HEK293 (cell line): ENCODE results near the gene RBM22.

Source experiments
- TCF7L2 ChIP-seq: IDR thresholded peaks from 2 replicates; pipeline ENCODE4 v1.6.1; 2011; ENCODE audit warnings: low read depth, mild to moderate bottlenecking, inconsistent platforms, low read length, moderate library complexity, borderline replicate concordance
- ZNF274 ChIP-seq, 2 experiments: fragments of 200-500 bp in 1 of 2; fragments of 450-650 bp in 1 of 2; sonication (Bioruptor generic) in 1 of 2; formaldehyde crosslinking in 1 of 2; IDR thresholded peaks; 2 replicates each; pipeline versions ENCODE4 v1.5.1 to v1.6.1; 2014 to 2016; ENCODE audit warnings: borderline replicate concordance in 1 of 2, inconsistent platforms in 1 of 2, low read length in 1 of 2, missing biosample characterization in 1 of 2, missing genetic modification characterization in 1 of 2
- ZNF501 ChIP-seq: fragments of 450-650 bp; formaldehyde crosslinking; IDR thresholded peaks from 2 replicates; pipeline ENCODE4 v1.5.1; 2016; ENCODE audit warnings: missing biosample characterization, missing genetic modification characterization
- ZNF707 ChIP-seq: fragments of 450-650 bp; formaldehyde crosslinking; IDR thresholded peaks from 2 replicates; pipeline ENCODE4 v1.5.1; 2016; ENCODE audit warnings: missing biosample characterization, missing genetic modification characterization
- ZNF768 ChIP-seq: fragments of 450-650 bp; formaldehyde crosslinking; IDR thresholded peaks from 2 replicates; pipeline ENCODE4 v1.5.1; 2018; ENCODE audit warnings: missing biosample characterization, mild to moderate bottlenecking, missing genetic modification characterization
- TF ChIP-seq, protein P1 (sequence below): fragments of 450-650 bp; formaldehyde crosslinking; IDR thresholded peaks from 2 replicates; pipeline ENCODE4 v1.5.1; 2016; ENCODE audit warnings: missing biosample characterization, missing genetic modification characterization
- TF ChIP-seq, protein P2 (sequence below): fragments of 450-650 bp; formaldehyde crosslinking; IDR thresholded peaks from 2 replicates; pipeline ENCODE4 v1.5.1; 2016; ENCODE audit warnings: missing biosample characterization, missing genetic modification characterization
- TF ChIP-seq, protein P3 (sequence below): fragments of 450-650 bp; formaldehyde crosslinking; IDR thresholded peaks from 2 replicates; pipeline ENCODE4 v1.5.1; 2016; ENCODE audit warnings: missing biosample characterization, missing genetic modification characterization, borderline replicate concordance
- TF ChIP-seq, protein P4 (sequence below): fragments of 450-650 bp; formaldehyde crosslinking; IDR thresholded peaks from 2 replicates; pipeline ENCODE4 v1.5.1; 2016; ENCODE audit warnings: missing biosample characterization, missing genetic modification characterization

DNA sequence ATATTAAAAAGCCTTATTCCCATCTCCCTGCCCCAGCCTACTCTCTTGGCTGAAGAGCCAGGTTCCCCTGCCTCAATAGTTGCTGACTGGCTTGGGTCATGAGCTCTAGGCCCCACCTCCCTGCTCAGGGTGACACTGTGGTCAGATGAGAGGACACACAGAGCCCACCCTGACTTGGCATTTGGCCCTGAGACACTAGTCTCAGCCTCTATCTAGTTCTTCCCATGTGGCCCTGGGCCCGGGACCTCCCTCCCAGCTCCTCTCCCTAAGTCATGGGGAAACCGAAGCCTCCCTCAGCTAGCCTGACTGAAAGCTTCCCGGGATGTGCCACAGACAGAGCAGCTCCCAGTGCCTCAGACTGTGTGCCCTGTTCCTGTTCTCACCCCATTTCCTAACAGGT lies 45.6 kb downstream of the RBM22 start:
- TF ChIP-seq ZNF501 (tag by site-specific recombination) = no peak
- TF ChIP-seq, protein P1, sequence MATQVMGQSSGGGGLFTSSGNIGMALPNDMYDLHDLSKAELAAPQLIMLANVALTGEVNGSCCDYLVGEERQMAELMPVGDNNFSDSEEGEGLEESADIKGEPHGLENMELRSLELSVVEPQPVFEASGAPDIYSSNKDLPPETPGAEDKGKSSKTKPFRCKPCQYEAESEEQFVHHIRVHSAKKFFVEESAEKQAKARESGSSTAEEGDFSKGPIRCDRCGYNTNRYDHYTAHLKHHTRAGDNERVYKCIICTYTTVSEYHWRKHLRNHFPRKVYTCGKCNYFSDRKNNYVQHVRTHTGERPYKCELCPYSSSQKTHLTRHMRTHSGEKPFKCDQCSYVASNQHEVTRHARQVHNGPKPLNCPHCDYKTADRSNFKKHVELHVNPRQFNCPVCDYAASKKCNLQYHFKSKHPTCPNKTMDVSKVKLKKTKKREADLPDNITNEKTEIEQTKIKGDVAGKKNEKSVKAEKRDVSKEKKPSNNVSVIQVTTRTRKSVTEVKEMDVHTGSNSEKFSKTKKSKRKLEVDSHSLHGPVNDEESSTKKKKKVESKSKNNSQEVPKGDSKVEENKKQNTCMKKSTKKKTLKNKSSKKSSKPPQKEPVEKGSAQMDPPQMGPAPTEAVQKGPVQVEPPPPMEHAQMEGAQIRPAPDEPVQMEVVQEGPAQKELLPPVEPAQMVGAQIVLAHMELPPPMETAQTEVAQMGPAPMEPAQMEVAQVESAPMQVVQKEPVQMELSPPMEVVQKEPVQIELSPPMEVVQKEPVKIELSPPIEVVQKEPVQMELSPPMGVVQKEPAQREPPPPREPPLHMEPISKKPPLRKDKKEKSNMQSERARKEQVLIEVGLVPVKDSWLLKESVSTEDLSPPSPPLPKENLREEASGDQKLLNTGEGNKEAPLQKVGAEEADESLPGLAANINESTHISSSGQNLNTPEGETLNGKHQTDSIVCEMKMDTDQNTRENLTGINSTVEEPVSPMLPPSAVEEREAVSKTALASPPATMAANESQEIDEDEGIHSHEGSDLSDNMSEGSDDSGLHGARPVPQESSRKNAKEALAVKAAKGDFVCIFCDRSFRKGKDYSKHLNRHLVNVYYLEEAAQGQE (tag by site-specific recombination) = no peak
- TF ChIP-seq, protein P2, sequence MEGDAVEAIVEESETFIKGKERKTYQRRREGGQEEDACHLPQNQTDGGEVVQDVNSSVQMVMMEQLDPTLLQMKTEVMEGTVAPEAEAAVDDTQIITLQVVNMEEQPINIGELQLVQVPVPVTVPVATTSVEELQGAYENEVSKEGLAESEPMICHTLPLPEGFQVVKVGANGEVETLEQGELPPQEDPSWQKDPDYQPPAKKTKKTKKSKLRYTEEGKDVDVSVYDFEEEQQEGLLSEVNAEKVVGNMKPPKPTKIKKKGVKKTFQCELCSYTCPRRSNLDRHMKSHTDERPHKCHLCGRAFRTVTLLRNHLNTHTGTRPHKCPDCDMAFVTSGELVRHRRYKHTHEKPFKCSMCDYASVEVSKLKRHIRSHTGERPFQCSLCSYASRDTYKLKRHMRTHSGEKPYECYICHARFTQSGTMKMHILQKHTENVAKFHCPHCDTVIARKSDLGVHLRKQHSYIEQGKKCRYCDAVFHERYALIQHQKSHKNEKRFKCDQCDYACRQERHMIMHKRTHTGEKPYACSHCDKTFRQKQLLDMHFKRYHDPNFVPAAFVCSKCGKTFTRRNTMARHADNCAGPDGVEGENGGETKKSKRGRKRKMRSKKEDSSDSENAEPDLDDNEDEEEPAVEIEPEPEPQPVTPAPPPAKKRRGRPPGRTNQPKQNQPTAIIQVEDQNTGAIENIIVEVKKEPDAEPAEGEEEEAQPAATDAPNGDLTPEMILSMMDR (tag by site-specific recombination) = no peak
- TF ChIP-seq ZNF274 (IDR thresholded peaks at IDR 0.05; ENCODE audit: low read length) = no peak
- TF ChIP-seq ZNF274 (tag by site-specific recombination; IDR thresholded peaks at IDR 0.05; ENCODE audit: borderline replicate concordance) = no peak
- no peak for TF ChIP-seq ZNF768 (tag by site-specific recombination)
- TF ChIP-seq TCF7L2 = no peak
- TF ChIP-seq, protein P3, sequence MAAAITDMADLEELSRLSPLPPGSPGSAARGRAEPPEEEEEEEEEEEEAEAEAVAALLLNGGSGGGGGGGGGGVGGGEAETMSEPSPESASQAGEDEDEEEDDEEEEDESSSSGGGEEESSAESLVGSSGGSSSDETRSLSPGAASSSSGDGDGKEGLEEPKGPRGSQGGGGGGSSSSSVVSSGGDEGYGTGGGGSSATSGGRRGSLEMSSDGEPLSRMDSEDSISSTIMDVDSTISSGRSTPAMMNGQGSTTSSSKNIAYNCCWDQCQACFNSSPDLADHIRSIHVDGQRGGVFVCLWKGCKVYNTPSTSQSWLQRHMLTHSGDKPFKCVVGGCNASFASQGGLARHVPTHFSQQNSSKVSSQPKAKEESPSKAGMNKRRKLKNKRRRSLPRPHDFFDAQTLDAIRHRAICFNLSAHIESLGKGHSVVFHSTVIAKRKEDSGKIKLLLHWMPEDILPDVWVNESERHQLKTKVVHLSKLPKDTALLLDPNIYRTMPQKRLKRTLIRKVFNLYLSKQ (tag by site-specific recombination) = no peak
- TF ChIP-seq, protein P4, sequence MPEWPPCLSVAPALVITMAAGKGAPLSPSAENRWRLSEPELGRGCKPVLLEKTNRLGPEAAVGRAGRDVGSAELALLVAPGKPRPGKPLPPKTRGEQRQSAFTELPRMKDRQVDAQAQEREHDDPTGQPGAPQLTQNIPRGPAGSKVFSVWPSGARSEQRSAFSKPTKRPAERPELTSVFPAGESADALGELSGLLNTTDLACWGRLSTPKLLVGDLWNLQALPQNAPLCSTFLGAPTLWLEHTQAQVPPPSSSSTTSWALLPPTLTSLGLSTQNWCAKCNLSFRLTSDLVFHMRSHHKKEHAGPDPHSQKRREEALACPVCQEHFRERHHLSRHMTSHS = no peak
- TF ChIP-seq ZNF707 (tag by site-specific recombination) = no peak
